ENCODE data around the gene PRKCA.

GRCh38 chr17:66755101-66755943 lies 452.9 kb downstream of the PRKCA start:
- TF ChIP-seq POLR2A (IDR thresholded peaks at IDR 0.05; ENCODE audit: low read length) (no peak), GATA1 (IDR thresholded peaks at IDR 0.05; ENCODE audit: low read depth, low read length) (no peak)

All from erythroblast (primary cell).